ENCODE results near the gene DNM3.

- TF ChIP-seq POU6F1 (CRISPR knock-in tag; IDR thresholded peaks at IDR 0.05; ENCODE audit: borderline replicate concordance, low read depth) (no peak), CREB5 (CRISPR knock-in tag; IDR thresholded peaks at IDR 0.05; ENCODE audit: low read depth) (no peak), CSRNP3 (CRISPR knock-in tag; IDR thresholded peaks at IDR 0.05) (no peak), RARB (CRISPR knock-in tag; IDR thresholded peaks at IDR 0.05) (no peak), PATZ1 (CRISPR knock-in tag; IDR thresholded peaks at IDR 0.05; ENCODE audit: borderline replicate concordance) (no peak), ISL1 (CRISPR knock-in tag; IDR thresholded peaks at IDR 0.05) (no peak), ZNF565 (CRISPR knock-in tag; conservative IDR thresholded peaks at IDR 0.05; ENCODE audit: low read depth) (no peak), GLIS3 (CRISPR knock-in tag; IDR thresholded peaks at IDR 0.05) (no peak), PPARA (CRISPR knock-in tag; IDR thresholded peaks at IDR 0.05; ENCODE audit: borderline replicate concordance) (no peak), ZFP30 (CRISPR knock-in tag; IDR thresholded peaks at IDR 0.05) (no peak), ESRRG (CRISPR knock-in tag; IDR thresholded peaks at IDR 0.05) (no peak)
Observed at GRCh38 chr1:172135076-172135672, 293.9 kb downstream of the DNM3 start.

Measured in SK-N-SH treated with all-trans-retinoic acid at 6 μM for 48 hours (cell line).